ENCODE data around the gene ERG28. TPM values are rescaled to one million over a fixed set of nuclear protein-coding genes. Genes with fewer than 3 reads are reported as not detected.

ERG28 gene
- total RNA-seq, 3 donors from 2014 or later = 14.9 to 16.8 (median 15.9) TPM

DNA sequence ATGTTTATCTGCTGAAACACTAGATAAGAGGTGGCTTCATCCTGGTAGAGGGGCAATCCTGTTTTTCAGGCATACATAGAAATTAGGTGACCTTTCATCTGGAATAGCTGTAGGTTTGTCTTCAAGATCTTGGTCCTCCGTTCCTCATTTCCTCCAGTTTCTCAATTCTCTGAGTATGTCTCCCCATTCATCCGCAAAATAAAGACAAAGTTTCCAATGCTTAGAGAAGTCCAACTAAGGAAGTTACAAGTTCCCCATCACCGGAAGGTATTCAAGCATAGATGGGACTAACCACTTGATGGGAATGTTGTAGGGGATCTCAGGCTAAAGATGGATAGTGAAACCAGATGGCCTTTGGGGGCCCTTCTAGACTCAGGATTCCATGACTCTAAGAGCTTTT lies 34.3 kb downstream of the ERG28 start:
- no peak for DNase-seq
- ATAC-seq = no peak
- no peak overlapping the region for H3K4me3 Mint-ChIP-seq
- no peaks in the 10 kb centered on the region for H3K4me1 Mint-ChIP-seq (ENCODE audit: low read depth)
- H3K27me3 Mint-ChIP-seq (ENCODE audit: low read depth) = no peaks in the 10 kb centered on the region
- H3K9me3 Mint-ChIP-seq = no peaks in the 10 kb centered on the region
- H3K36me3 Mint-ChIP-seq (ENCODE audit: insufficient read depth) = peaks cover 4% of the 10 kb centered on the region

DNA sequence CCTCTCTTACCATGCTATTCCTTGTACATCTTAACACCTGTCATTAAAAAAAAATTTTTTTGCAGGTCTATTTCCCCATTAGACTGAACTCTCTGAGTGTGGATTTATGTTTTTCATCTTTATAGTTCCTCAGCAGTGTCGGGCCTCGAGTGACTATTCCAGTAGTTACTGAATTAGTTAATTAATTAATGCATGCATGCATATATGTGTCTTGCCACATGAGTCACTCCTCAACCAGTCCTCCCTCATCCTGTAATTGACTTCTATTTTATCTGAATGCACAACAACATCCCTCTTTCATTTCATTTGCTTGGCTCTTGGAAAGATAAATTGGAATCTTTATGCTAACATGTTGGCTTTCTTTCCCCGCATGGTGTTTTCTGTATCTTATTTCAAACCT lies 35.6 kb downstream of the ERG28 start:
- H3K4me1 Mint-ChIP-seq (ENCODE audit: low read depth) = no peaks in the 10 kb centered on the region
- H3K9me3 Mint-ChIP-seq = no peaks in the 10 kb centered on the region
- H3K36me3 Mint-ChIP-seq (ENCODE audit: insufficient read depth) = peaks cover 4% of the 10 kb centered on the region
- no peak for ATAC-seq
- H3K27me3 Mint-ChIP-seq (ENCODE audit: low read depth) = no peaks in the 10 kb centered on the region
- no peak for DNase-seq
- H3K4me3 Mint-ChIP-seq = no peak overlapping the region

DNA sequence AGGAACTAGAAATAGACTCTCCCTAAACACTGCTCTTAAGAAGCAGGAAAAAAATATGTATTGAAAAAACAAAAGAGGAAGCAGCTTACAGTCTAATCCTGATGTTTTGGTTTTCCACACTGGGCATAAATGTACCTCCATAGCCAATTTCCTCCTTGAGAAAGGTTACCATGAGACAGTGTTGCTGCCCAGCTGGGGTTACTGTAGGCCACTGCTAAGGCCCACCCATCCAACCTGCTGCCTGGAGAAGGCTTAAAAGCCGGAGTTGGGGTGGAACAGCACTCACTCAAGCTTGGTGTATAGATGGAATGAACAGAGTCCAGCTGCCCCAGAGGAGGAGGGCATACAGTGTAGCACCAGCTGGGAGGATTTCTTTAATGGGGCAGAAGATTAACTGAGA lies 41.1 kb downstream of the ERG28 start:
- ATAC-seq (no peak), DNase-seq (no peak)
- no peaks in the 10 kb centered on the region for H3K4me1 Mint-ChIP-seq (ENCODE audit: low read depth)
- peaks cover 1% of the 10 kb centered on the region for H3K9me3 Mint-ChIP-seq
- H3K4me3 Mint-ChIP-seq = no peak overlapping the region
- peaks cover under 1% of the 10 kb centered on the region for H3K36me3 Mint-ChIP-seq (ENCODE audit: insufficient read depth)
- H3K27me3 Mint-ChIP-seq (ENCODE audit: low read depth) = no peaks in the 10 kb centered on the region

DNA sequence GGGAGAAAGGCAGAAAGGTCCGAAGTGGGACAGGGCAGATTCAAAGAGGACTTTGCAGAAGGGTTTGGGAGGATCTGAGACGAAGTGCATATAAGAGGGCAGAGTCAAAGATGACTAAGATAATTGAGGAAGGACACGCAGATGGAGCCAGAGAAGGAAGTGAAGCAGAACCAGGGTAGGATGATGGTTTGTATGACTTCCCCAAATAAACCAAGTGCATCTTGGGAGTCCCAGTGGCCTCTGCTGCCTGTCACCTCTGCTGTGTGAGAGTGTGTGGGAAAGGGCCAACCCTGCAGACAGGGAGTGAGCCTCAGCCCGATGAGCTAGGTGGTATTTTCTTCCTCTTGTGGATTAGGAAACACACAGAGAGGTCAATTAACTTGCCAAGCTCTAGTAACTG lies 45.5 kb downstream of the ERG28 start:
- Mint-ChIP-seq H3K9me3 (peaks cover 5% of the 10 kb centered on the region), H3K36me3 (ENCODE audit: insufficient read depth) (peaks cover 11% of the 10 kb centered on the region), H3K4me1 (ENCODE audit: low read depth) (no peaks in the 10 kb centered on the region), H3K4me3 (no peak overlapping the region), H3K27me3 (ENCODE audit: low read depth) (no peaks in the 10 kb centered on the region)
- ATAC-seq = no peak
- no peak for DNase-seq

DNA sequence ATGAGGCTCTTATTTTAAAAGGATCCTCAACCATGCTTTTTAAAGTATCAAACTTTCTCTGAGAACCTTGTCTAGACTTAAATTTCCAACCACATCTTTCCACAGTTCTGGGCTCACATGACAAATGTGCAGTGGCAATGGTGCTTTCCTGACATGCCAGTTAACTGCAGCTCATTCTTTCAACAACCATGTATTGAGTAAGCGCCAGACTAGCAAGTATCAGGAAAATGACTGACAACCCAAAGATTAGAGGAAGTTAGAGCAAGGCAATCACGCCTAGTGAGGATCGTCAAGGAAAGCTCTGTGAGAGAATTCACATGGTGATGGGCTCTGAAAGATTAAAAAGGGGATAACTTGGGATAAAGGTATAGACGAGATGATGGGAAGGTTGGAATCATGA lies 46.5 kb downstream of the ERG28 start:
- H3K9me3 Mint-ChIP-seq = peaks cover 5% of the 10 kb centered on the region
- H3K27me3 Mint-ChIP-seq (ENCODE audit: low read depth) = no peaks in the 10 kb centered on the region

DNA sequence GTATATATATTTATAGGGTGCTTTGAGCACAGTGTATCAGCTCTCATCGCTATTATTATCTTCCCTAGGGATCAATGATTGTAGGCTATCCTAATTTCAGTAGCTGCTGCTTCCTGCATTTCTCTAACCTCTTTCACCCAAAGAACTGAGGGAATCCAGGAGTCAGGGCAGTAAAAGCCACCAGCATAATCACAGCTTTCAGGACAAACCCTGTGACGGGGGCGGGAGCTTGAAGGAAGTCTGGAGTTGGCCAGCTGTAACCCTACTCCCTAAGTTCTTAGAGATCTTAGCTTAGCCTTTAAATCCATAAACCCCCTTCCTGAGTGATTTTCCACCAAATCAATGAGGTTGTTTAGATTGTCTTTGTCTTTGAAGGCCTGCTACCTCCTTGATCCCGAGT lies 48.5 kb downstream of the ERG28 start:
- peaks cover 11% of the 10 kb centered on the region for H3K9me3 Mint-ChIP-seq
- DNase-seq (no peak), ATAC-seq (no peak)
- H3K36me3 Mint-ChIP-seq (ENCODE audit: insufficient read depth) = peaks cover 20% of the 10 kb centered on the region
- H3K4me1 Mint-ChIP-seq (ENCODE audit: low read depth) = no peaks in the 10 kb centered on the region
- H3K27me3 Mint-ChIP-seq (ENCODE audit: low read depth) = no peaks in the 10 kb centered on the region
- H3K4me3 Mint-ChIP-seq = no peak overlapping the region

More for the DNA sequence above, 46.5 kb downstream of the ERG28 start:
- no peak for DNase-seq
- Mint-ChIP-seq H3K36me3 (ENCODE audit: insufficient read depth) (peaks cover 11% of the 10 kb centered on the region), H3K4me3 (no peak overlapping the region), H3K4me1 (ENCODE audit: low read depth) (no peaks in the 10 kb centered on the region)
- no peak for ATAC-seq

DNA sequence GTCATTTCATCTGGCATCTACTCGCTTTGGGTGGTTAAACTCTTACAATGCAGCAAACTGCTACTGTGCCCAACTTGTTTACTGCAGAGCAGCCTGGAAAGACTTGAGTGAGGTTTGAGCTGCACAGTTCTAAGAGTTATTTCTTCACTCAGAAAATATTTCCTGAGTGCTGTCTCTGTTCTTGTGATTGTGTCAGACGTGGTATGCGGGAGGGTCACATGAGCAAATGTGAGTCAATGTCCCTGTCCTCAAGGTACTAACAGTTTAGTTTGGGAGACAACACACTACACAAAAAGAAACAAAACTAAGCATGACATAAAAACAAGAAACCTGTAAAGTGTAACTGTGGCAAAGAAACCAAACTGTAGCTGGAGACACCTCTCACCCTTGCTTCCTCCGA lies 49.8 kb downstream of the ERG28 start:
- Mint-ChIP-seq H3K27me3 (ENCODE audit: low read depth) (no peaks in the 10 kb centered on the region), H3K36me3 (ENCODE audit: insufficient read depth) (peaks cover 20% of the 10 kb centered on the region), H3K4me1 (ENCODE audit: low read depth) (no peaks in the 10 kb centered on the region), H3K4me3 (no peak overlapping the region), H3K9me3 (peaks cover 11% of the 10 kb centered on the region)
- ATAC-seq (no peak), DNase-seq (no peak)

DNA sequence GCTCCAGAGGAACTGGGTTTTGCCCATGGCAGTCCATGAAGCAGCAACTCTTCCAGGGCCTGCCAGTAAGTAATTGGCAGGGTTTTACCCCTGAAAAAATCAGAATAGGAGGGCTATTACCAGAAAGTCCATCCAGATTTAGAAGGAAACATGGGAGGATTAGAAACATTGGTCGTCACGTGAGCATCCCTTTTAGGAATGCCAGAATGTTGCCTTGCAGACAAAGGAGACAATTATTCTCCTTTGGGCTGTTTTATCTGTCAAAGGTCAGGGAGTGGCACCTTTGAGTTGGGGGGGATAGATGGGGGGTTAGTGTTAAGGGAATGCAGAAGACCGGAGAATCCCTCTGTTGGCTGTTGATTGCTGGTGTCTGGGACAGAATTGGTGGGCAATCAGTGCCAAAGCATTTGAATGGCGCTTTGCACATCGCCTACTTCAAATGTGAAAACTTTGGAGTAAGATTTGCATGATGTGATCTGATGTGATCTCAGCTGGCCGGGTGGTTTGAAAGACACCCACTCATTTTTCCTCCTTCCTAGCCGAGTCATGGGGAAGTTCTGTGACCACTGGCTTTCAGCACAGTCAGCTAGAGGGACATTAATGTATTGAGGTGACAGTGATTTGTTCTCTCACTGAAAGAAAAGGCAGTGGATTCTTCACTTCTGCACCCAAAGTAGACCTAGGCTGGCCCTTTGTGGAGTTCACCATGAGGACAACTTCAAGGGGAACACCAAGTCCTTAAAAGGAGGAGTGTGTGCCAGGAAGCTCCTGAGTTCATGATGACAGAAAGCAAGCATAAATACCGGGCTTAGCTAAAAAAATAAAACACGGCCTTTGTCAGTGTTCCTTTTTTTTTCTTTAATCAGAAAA lies 50.8 kb downstream of the ERG28 start:
- Mint-ChIP-seq H3K4me1 (ENCODE audit: low read depth) (no peaks in the 10 kb centered on the region), H3K4me3 (no peak overlapping the region), H3K9me3 (peaks cover 11% of the 10 kb centered on the region), H3K27me3 (ENCODE audit: low read depth) (no peaks in the 10 kb centered on the region), H3K36me3 (ENCODE audit: insufficient read depth) (peaks cover 20% of the 10 kb centered on the region)
- no peak for DNase-seq
- ATAC-seq = no peak

DNA sequence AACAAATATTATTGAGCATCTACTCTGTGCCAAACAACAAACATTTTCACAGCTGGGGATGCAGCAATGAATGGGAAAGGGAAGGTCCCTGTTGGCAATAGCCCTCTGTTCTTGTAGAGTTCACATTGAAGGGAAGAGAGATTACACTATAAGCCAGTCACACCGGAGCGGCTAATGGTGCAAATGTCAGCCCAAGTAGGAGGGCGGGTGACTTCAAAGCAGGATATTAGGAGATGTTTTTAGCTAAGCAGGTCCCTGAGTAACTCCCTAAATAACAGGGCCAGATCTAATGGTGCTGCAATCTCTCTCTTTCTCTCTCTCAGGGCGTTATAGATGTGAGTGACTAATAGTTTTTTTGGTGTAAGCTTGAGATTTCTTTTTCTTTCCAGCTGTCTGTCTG lies 51.6 kb downstream of the ERG28 start:
- no peaks in the 10 kb centered on the region for H3K4me1 Mint-ChIP-seq (ENCODE audit: low read depth)
- peaks cover 15% of the 10 kb centered on the region for H3K36me3 Mint-ChIP-seq (ENCODE audit: insufficient read depth)
- ATAC-seq (no peak), DNase-seq (no peak)
- H3K4me3 Mint-ChIP-seq = no peak overlapping the region
- H3K27me3 Mint-ChIP-seq (ENCODE audit: low read depth) = no peaks in the 10 kb centered on the region
- H3K9me3 Mint-ChIP-seq = peaks cover 6% of the 10 kb centered on the region

DNA sequence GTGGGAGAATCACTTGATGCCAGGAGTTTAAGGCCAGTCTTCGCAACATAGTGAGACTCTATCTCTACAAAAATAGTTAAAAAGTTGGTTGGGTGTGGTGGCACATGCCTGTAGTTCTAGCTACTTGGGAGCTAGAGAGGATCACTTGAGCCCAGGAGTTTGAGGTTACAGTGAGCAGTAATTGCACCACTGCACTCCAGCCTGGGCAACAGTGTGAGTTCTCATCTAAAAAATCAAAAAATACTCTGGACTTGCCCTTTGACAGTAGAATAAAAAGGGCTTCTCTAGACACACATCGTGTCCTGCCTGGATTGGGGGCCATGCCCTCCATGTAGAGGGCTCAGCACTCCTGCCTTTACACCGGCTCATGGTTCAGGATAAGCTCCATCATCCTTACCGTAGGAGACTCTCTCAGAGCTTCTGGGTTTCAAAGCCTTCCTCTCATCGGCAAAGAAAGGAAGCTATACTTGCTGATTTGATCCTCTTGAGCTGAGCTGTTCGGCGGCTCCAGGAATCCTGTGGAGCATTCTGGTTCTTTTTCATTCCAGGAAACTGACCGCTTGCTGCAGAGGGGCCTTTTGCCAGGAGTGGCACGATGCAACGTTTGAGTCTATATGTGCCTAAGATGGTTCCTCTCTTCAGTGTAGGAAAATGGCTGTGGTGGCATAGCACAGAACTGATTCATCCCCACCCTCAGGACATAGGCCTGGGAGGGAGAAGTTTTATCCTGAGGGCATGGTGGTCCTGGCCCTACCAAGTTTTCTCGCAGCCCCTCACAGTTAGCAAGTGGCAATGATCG lies 52.6 kb downstream of the ERG28 start:
- H3K36me3 Mint-ChIP-seq (ENCODE audit: insufficient read depth) = peaks cover 14% of the 10 kb centered on the region
- no peaks in the 10 kb centered on the region for H3K27me3 Mint-ChIP-seq (ENCODE audit: low read depth)
- no peak overlapping the region for H3K4me3 Mint-ChIP-seq
- DNase-seq (no peak), ATAC-seq (no peak)
- H3K4me1 Mint-ChIP-seq (ENCODE audit: low read depth) = no peaks in the 10 kb centered on the region
- H3K9me3 Mint-ChIP-seq = peaks cover 6% of the 10 kb centered on the region

DNA sequence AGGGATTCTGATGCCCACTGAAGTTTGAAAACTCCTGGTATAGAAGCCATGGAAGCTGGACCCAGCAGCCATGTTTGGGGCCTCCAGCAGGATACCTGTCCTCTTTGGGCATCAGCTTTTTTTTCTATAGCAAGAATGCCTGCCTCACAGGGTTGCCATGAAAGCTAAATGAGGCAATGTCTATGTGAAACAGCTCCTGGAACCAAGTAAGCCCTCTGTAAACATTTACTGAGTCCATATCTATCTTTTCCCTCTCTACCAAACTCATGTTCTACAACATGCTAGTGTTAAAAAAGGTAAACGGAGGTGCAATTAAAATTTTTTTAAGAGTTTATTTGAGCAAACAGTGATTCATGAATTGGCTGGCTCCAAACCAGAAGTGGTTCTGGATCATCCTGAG lies 53.6 kb downstream of the ERG28 start:
- DNase-seq (no peak), ATAC-seq (no peak)
- Mint-ChIP-seq H3K4me3 (no peak overlapping the region), H3K27me3 (ENCODE audit: low read depth) (no peaks in the 10 kb centered on the region), H3K9me3 (peaks cover 6% of the 10 kb centered on the region), H3K36me3 (ENCODE audit: insufficient read depth) (peaks cover 9% of the 10 kb centered on the region), H3K4me1 (ENCODE audit: low read depth) (no peaks in the 10 kb centered on the region)

DNA sequence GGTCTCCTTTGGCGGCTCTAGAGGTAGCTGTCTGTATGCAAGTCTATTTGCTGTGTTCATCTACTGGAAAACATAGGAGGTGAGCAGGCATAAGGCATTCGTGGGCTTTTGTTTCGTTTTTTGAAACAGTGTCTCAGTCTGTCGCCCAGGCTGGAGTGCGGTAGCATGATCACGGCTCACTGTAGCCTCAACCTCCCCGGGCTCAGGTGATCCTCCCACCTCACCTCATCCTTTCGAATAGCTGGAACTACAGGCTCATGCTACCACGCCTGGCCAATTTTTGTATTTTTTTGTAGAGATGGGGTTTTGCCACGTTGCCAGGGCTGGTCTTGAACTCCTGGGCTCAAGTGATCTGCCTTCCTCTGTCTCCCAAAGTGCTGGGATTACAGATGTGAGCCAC lies 54.8 kb downstream of the ERG28 start:
- H3K9me3 Mint-ChIP-seq = peaks cover 6% of the 10 kb centered on the region
- DNase-seq (no peak), ATAC-seq (no peak)
- H3K27me3 Mint-ChIP-seq (ENCODE audit: low read depth) = no peaks in the 10 kb centered on the region
- H3K4me1 Mint-ChIP-seq (ENCODE audit: low read depth) = no peaks in the 10 kb centered on the region
- H3K4me3 Mint-ChIP-seq = no peak overlapping the region
- H3K36me3 Mint-ChIP-seq (ENCODE audit: insufficient read depth) = peaks cover 9% of the 10 kb centered on the region

DNA sequence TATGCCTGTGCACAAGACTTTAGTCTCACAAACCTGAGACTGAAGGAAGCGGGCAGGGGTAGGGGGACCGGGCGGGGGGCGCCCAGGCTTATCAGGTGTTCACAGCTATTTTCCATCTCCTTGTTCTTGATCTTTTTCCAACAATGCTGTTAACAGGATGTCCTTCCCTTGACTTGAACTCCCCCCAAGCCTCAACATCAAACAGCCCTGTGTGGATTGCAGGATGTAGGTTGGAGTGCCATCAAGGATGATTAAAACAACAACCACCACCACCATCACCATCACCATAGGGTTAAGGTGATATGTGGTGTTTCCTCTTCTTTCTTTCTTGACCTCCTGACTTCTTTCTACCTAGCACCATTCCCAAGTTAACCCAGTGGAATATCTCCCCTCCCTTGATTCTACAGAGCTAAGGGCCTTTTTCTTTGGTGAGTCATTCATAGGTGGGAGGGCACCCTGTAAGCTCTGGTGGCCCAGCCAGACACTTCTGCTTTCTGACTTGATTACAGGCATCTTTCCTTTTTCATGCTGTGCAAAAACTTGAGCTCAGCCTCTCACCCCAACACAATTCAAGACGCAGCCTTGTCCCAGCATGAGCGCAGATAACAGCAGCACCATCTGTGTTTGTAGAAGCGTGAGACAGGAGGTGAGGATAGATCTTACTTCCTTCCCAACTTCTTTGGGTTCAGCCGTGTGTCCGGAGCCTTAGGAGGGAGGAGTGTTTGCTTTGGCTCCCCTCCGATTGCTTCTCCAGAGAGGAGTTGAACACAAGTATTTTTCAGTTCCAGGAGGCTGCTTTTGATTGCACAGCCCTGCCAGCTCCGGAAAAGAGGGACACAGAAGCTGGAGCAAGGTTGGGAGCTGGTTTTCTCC lies 55.5 kb downstream of the ERG28 start:
- peaks cover 9% of the 10 kb centered on the region for H3K36me3 Mint-ChIP-seq (ENCODE audit: insufficient read depth)
- no peak for ATAC-seq

DNA sequence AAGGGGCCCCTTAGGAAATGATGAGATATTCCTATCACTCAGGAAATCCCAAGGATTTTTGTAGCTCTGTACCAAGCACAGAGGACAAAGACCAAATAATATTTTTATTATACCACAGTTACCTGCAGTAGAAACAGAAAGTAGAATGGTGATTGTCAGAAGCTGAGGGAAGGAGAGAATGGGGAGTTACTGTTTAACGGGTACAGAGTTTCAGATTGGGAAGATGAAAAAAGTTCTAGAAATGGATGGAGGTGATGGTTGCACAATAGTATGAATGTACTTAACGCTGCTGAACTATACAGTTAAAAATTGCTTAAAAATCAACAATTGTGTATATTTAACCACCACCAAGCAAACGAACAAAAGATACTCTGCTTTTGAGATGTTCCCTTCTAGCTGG lies 58.2 kb downstream of the ERG28 start:
- H3K36me3 Mint-ChIP-seq (ENCODE audit: insufficient read depth) = peaks cover 3% of the 10 kb centered on the region
- H3K4me1 Mint-ChIP-seq (ENCODE audit: low read depth) = no peaks in the 10 kb centered on the region
- no peak for ATAC-seq
- peaks cover 4% of the 10 kb centered on the region for H3K9me3 Mint-ChIP-seq
- no peak overlapping the region for H3K4me3 Mint-ChIP-seq
- DNase-seq = no peak
- H3K27me3 Mint-ChIP-seq (ENCODE audit: low read depth) = no peaks in the 10 kb centered on the region

More for the DNA sequence above, 55.5 kb downstream of the ERG28 start:
- Mint-ChIP-seq H3K4me1 (ENCODE audit: low read depth) (no peaks in the 10 kb centered on the region), H3K27me3 (ENCODE audit: low read depth) (no peaks in the 10 kb centered on the region), H3K4me3 (no peak overlapping the region), H3K9me3 (peaks cover 6% of the 10 kb centered on the region)
- no peak for DNase-seq
